Endothelial cell of umbilical vein (primary cell): ENCODE data around the gene PCDHGA8. TPM values are rescaled to one million over a fixed set of nuclear protein-coding genes. Genes with fewer than 3 reads are reported as not detected.

ENCODE experiments used
- BruUV-seq: library from RNA; stranded (reverse); fragments of 400-500 nt; replicated peaks from 2 replicates; lab custom pipeline; 2021; lab: Mats Ljungman, UMichigan
- CTCF ChIA-PET: fragments of 300-600, 350-600 bp; sonication (Branson Sonifier 250); formaldehyde crosslinking; loops from one replicate; lab custom pipeline; 2021; ENCODE audit warnings: antibody characterized with exemption, inconsistent platforms; lab: Charles Lee
- POLR2A ChIA-PET: fragments of 300-600, 350-600 bp; sonication (Branson Sonifier 250); formaldehyde crosslinking; loops from one replicate; lab custom pipeline; 2021; ENCODE audit warnings: antibody characterized with exemption, inconsistent platforms; lab: Charles Lee
- DNase-seq: peaks from one replicate; pipeline ENCODE4 v3.0.0-alpha.2; 2011; ENCODE audit warnings: low read depth, low spot score
- FAIRE-seq: peaks from 2 replicates; lab custom pipeline; 2011; peaks lifted over from hg19 to GRCh38; lab: Jason Lieb, UNC
- H2AFZ ChIP-seq: 2 replicates; pipeline ENCODE4 v1.6.0; 2012; ENCODE audit warnings: low read depth, low read length, control low read depth, inconsistent platforms
- H3K27ac ChIP-seq: 2 replicates; pipeline ENCODE4 v1.5.1; 2011; ENCODE audit warnings: low read depth, mild to moderate bottlenecking, control low read depth, low read length, moderate library complexity; ENCODE audit not compliant: insufficient read depth
- H3K27me3 ChIP-seq, 2 experiments: 2 replicates each; pipeline versions ENCODE4 v1.6.0 to v1.6.1; 2011; ENCODE audit warnings: low read length in 2 of 2, mixed read lengths in 1 of 2; ENCODE audit not compliant: control insufficient read depth in 2 of 2, insufficient read depth in 2 of 2
- H3K36me3 ChIP-seq, 2 experiments: 2 replicates in 1 of 2; 3 replicates in 1 of 2; pipeline ENCODE4 v1.5.1; 2011; ENCODE audit warnings: low read length in 2 of 2, mild to moderate bottlenecking in 1 of 2, moderate library complexity in 1 of 2; ENCODE audit not compliant: control insufficient read depth in 2 of 2, insufficient read depth in 2 of 2; ENCODE audit errors: extremely low read depth in 1 of 2
- H3K4me1 ChIP-seq: 3 replicates; pipeline ENCODE4 v1.5.1; 2011; ENCODE audit warnings: mild to moderate bottlenecking, low read length; ENCODE audit not compliant: control insufficient read depth, insufficient read depth; ENCODE audit errors: extremely low read depth
- H3K4me2 ChIP-seq: 2 replicates; pipeline ENCODE4 v1.6.1; 2011; ENCODE audit warnings: low read length, control low read depth, mixed read lengths; ENCODE audit not compliant: insufficient read depth
- H3K4me3 ChIP-seq, 3 experiments: fragments of 200-600 bp in 1 of 3; sonication (generic), shearing (Covaris generic) in 1 of 3; replicated peaks in 1 of 3; 2 replicates each; pipeline ENCODE4 v1.5.1; 2011 to 2016; ENCODE audit warnings: control low read depth in 3 of 3, low read length in 3 of 3, mild to moderate bottlenecking in 2 of 3, inconsistent platforms in 1 of 3, low read depth in 1 of 3, moderate library complexity in 1 of 3; ENCODE audit not compliant: insufficient read depth in 1 of 3
- H3K79me2 ChIP-seq: 2 replicates; pipeline ENCODE4 v1.6.0; 2012; ENCODE audit warnings: low read length, inconsistent platforms; ENCODE audit not compliant: control insufficient read depth, insufficient read depth
- H3K9ac ChIP-seq: replicated peaks from 2 replicates; pipeline ENCODE3; 2011; ENCODE audit warnings: low read length, control low read depth; ENCODE audit not compliant: insufficient read depth; ENCODE audit errors: extremely low read depth
- H3K9me1 ChIP-seq: replicated peaks from 3 replicates; pipeline ENCODE4 v1.6.0; 2011; ENCODE audit warnings: mild to moderate bottlenecking, low read length; ENCODE audit not compliant: control insufficient read depth, insufficient read depth; ENCODE audit errors: extremely low read depth
- H3K9me3 ChIP-seq: replicated peaks from 2 replicates; pipeline ENCODE4 v1.5.1; 2012; ENCODE audit warnings: low read length, inconsistent platforms; ENCODE audit not compliant: control insufficient read depth, insufficient read depth
- H4K20me1 ChIP-seq: replicated peaks from 2 replicates; pipeline ENCODE3; 2011; ENCODE audit warnings: mild to moderate bottlenecking, low read length; ENCODE audit not compliant: control insufficient read depth, insufficient read depth; ENCODE audit errors: extremely low read depth
- EZH2 ChIP-seq: IDR thresholded peaks from 2 replicates; pipeline ENCODE4 v1.6.1; 2012; ENCODE audit warnings: borderline replicate concordance, low read depth, mild to moderate bottlenecking, moderate library complexity, low read length, inconsistent platforms; ENCODE audit not compliant: severe bottlenecking
- FOS ChIP-seq: IDR thresholded peaks from 2 replicates; pipeline ENCODE4 v1.6.1; 2011; ENCODE audit warnings: mild to moderate bottlenecking, low read length, moderate library complexity, borderline replicate concordance; ENCODE audit not compliant: insufficient read depth
- GATA2 ChIP-seq: IDR thresholded peaks from 2 replicates; pipeline ENCODE4 v1.7.0; 2011; ENCODE audit warnings: low read depth, mild to moderate bottlenecking, moderate library complexity, mixed read lengths, low read length; ENCODE audit not compliant: insufficient read length, insufficient read depth
- JUN ChIP-seq: IDR thresholded peaks from 2 replicates; pipeline ENCODE4 v1.6.1; 2011; ENCODE audit warnings: borderline replicate concordance, low read depth; ENCODE audit not compliant: insufficient read length, insufficient read depth
- MYC ChIP-seq: IDR thresholded peaks from one replicate; pipeline ENCODE4 v1.6.1; 2011; ENCODE audit warnings: mild to moderate bottlenecking, low read depth, low read length
- POLR2A ChIP-seq: IDR thresholded peaks from 2 replicates; pipeline ENCODE4 v1.6.1; 2012; ENCODE audit warnings: low read depth, mild to moderate bottlenecking, control low read depth, low read length
- POLR2AphosphoS5 ChIP-seq: IDR thresholded peaks from 2 replicates; pipeline ENCODE4 v1.6.1; 2012; ENCODE audit warnings: low read depth, mild to moderate bottlenecking, control low read depth, low read length, moderate library complexity; ENCODE audit not compliant: insufficient read depth
- dilution Hi-C: fragments of 300-500 bp; cut with MboI; formaldehyde crosslinking; loops from one replicate; pipeline ENCODE4 v1.15.0; 2019; ENCODE audit warnings: low sequenced_read_pairs; ENCODE audit not compliant: extremely low pct_ligation_motif_present
- intact Hi-C: fragments of 100-400 bp; cut with micrococcal nuclease; formaldehyde crosslinking; loops from one replicate; pipeline ENCODE4 v1.10.0; 2022
- polyA plus RNA-seq, 4 experiments: library from polyadenylated mRNA; depleted of rRNA in 3 of 4; stranded (reverse) in 3 of 4; unstranded in 1 of 4; fragments of >200 nt; gene quantifications; 2 replicates each; pipeline versions ENCODE4 v1.2.1 to v1.2.3, GENCODE V29; 2011 to 2012; ENCODE audit warnings: missing spikeins in 1 of 4
- total RNA-seq: library from RNA; stranded (reverse); gene quantifications from 2 replicates; pipeline ENCODE4 v1.2.3, GENCODE V29; 2021
- TF ChIP-seq, protein P1 (sequence below): IDR thresholded peaks from 2 replicates; pipeline ENCODE4 v1.6.1; 2011; ENCODE audit not compliant: insufficient read depth, insufficient read length
- TF ChIP-seq, protein P2 (sequence below), 2 donors: IDR thresholded peaks; 1 replicate in 1 of 2; 2 replicates in 1 of 2; pipeline ENCODE4 v1.5.1; 2011; ENCODE audit warnings: low read length in 2 of 2, mild to moderate bottlenecking in 2 of 2, moderate library complexity in 2 of 2, control low read depth in 1 of 2, inconsistent platforms in 1 of 2, low read depth in 1 of 2; ENCODE audit not compliant: insufficient read depth in 1 of 2; ENCODE audit errors: extremely low read depth in 1 of 2

The PCDHGA8 gene
- total and polyA plus RNA-seq, 2 donors (not counting 3 experiments of a cell fraction or from before 2014, with no cell fraction given) = 0.44 to 0.95 TPM

DNA sequence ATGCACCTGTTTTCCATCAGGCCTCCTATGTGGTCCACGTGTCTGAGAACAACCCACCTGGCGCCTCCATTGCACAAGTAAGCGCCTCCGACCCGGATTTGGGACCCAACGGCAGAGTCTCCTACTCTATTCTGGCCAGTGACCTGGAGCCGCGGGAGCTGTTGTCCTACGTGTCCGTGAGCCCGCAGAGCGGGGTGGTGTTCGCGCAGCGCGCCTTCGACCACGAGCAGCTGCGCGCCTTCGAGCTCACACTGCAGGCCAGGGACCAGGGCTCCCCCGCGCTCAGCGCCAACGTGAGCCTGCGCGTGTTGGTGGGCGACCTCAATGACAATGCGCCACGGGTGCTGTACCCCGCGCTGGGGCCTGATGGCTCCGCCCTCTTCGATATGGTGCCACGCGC, 40.8 kb upstream of the PCDHGA8 start:
- Histone ChIP-seq H3K9ac (no peak overlapping the region), H3K9me3 (no peaks in the 10 kb centered on the region), H3K27ac (no peak overlapping the region), H3K36me3 (no peaks in the 10 kb centered on the region), H3K4me1 (no peaks in the 10 kb centered on the region), H4K20me1 (no peaks in the 10 kb centered on the region), H3K4me3 (no peak overlapping the region), H2AFZ (no peak overlapping the region), H3K27me3 (peaks cover 27 to 60% of the 10 kb centered on the region in 2 experiments), H3K79me2 (no peaks in the 10 kb centered on the region), H3K9me1 (no peaks in the 10 kb centered on the region), H3K4me2 (no peak overlapping the region)
- FAIRE-seq (no peak), DNase-seq (no peak)
- dilution Hi-C loops = no loop called here
- POLR2A ChIA-PET = no interaction called here
- no peak for TF ChIP-seq MYC
- TF ChIP-seq EZH2 = no peak
- TF ChIP-seq POLR2AphosphoS5 = no peak
- no peak for TF ChIP-seq POLR2A
- TF ChIP-seq JUN = no peak
- no peak for TF ChIP-seq GATA2
- TF ChIP-seq, protein P1, sequence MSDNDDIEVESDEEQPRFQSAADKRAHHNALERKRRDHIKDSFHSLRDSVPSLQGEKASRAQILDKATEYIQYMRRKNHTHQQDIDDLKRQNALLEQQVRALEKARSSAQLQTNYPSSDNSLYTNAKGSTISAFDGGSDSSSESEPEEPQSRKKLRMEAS = no peak
- TF ChIP-seq, protein P2, sequence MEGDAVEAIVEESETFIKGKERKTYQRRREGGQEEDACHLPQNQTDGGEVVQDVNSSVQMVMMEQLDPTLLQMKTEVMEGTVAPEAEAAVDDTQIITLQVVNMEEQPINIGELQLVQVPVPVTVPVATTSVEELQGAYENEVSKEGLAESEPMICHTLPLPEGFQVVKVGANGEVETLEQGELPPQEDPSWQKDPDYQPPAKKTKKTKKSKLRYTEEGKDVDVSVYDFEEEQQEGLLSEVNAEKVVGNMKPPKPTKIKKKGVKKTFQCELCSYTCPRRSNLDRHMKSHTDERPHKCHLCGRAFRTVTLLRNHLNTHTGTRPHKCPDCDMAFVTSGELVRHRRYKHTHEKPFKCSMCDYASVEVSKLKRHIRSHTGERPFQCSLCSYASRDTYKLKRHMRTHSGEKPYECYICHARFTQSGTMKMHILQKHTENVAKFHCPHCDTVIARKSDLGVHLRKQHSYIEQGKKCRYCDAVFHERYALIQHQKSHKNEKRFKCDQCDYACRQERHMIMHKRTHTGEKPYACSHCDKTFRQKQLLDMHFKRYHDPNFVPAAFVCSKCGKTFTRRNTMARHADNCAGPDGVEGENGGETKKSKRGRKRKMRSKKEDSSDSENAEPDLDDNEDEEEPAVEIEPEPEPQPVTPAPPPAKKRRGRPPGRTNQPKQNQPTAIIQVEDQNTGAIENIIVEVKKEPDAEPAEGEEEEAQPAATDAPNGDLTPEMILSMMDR (IDR thresholded peaks at IDR 0.05; ENCODE audit: extremely low read depth in 1 of 2, insufficient read depth in 1 of 2, low read depth in 1 of 2, low read length in 2 of 2) = no peak
- no peak for TF ChIP-seq FOS
- intact Hi-C loops = loop anchor here (5.0 kb wide), 1 partner anchor 211 kb away; no protein-coding TSS in a partner anchor
- BruUV-seq = no TSS peak
- CTCF ChIA-PET = no interaction called here
